ENCODE measurements around the gene LINC00237.

DNA sequence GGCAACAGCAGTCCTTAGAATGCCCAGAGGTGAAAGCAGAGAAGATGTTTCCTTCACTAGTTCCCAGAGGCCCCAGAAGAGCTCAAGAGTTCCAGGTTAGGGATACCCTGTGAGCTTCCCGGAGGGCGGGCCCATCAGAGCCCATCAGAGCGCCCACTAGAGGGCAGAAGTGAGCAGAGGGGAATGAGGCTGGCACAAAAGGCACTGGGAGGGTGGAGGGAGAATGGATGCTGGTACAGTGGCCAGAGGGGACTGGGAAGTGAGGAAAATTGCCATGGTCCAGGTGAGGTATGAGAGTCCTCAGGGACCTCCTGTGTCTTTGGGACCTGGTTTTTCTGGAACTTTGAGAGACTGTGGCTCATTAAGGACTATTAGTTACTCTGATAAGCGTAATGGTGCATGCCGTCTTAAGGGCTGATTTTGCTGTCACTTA is 57.3 kb downstream of the LINC00237 start:
- peak; percentile 82 to 87 for TF ChIP-seq CTCF (conservative IDR thresholded peaks at IDR 0.05 in 1 of 2, IDR thresholded peaks at IDR 0.05 in 1 of 2; ENCODE audit: extremely low read depth in 1 of 2, insufficient read depth in 1 of 2, low read depth in 1 of 2, low read length in 2 of 2)
- TF ChIP-seq EZH2 (IDR thresholded peaks at IDR 0.05; ENCODE audit: borderline replicate concordance, low read length) = no peak

All from mammary epithelial cell (primary cell).